MM.1S (cell line): ENCODE data around the gene RGMA.

Experiments used
- DNase-seq: peaks from one replicate; pipeline ENCODE4 v3.0.0-alpha.2; 2015
- H2AFZ ChIP-seq: fragments of 300-600 bp; sonication (generic); 2 replicates; pipeline ENCODE4 v1.6.0; 2016; ENCODE audit warnings: antibody characterized with exemption, low read length
- H3F3A ChIP-seq: fragments of 300-600 bp; sonication (generic); 2 replicates; pipeline ENCODE4 v1.6.1; 2016; ENCODE audit warnings: mild to moderate bottlenecking, antibody characterized with exemption, low read length, moderate library complexity, mixed read lengths; ENCODE audit not compliant: insufficient read depth
- H3K27ac ChIP-seq: fragments of 300-600 bp; sonication (generic); 2 replicates; pipeline ENCODE4 v1.5.1; 2016; ENCODE audit warnings: mild to moderate bottlenecking, low read length
- H3K27me3 ChIP-seq: fragments of 300-600 bp; sonication (generic); replicated peaks from 2 replicates; pipeline ENCODE4 v1.6.0; 2016; ENCODE audit warnings: low read length; ENCODE audit not compliant: insufficient read depth
- H3K36me3 ChIP-seq: fragments of 300-600 bp; sonication (generic); replicated peaks from 2 replicates; pipeline ENCODE4 v1.6.1; 2016; ENCODE audit warnings: mild to moderate bottlenecking, low read length, mixed read lengths; ENCODE audit not compliant: insufficient read depth
- H3K4me1 ChIP-seq: fragments of 300-600 bp; sonication (generic); 2 replicates; pipeline ENCODE4 v1.6.1; 2016; ENCODE audit warnings: low read length, mixed read lengths
- H3K4me2 ChIP-seq: fragments of 300-600 bp; sonication (generic); 2 replicates; pipeline ENCODE4 v1.6.0; 2016; ENCODE audit warnings: low read depth, low read length
- H3K4me3 ChIP-seq: fragments of 300-600 bp; sonication (generic); 2 replicates; pipeline ENCODE4 v1.5.1; 2016; ENCODE audit warnings: low read length, mixed read lengths
- H3K79me2 ChIP-seq: fragments of 300-600 bp; sonication (generic); 2 replicates; pipeline ENCODE4 v1.6.1; 2016; ENCODE audit warnings: mixed run types, low read length, mixed read lengths
- H3K9ac ChIP-seq: fragments of 300-600 bp; sonication (generic); 2 replicates; pipeline ENCODE4 v1.6.1; 2016; ENCODE audit warnings: low read length, mixed read lengths
- H3K9me2 ChIP-seq: fragments of 300-600 bp; sonication (generic); replicated peaks from 2 replicates; pipeline ENCODE4 v1.6.1; 2016; ENCODE audit warnings: mild to moderate bottlenecking, low read length, mixed read lengths; ENCODE audit not compliant: insufficient read depth
- H3K9me3 ChIP-seq: fragments of 300-600 bp; sonication (generic); replicated peaks from 2 replicates; pipeline ENCODE4 v1.6.1; 2016; ENCODE audit warnings: mild to moderate bottlenecking, low read length, mixed read lengths; ENCODE audit not compliant: insufficient read depth
- H4K20me1 ChIP-seq: fragments of 300-600 bp; sonication (generic); 2 replicates; pipeline ENCODE4 v1.6.1; 2016; ENCODE audit warnings: mild to moderate bottlenecking, low read length, moderate library complexity, mixed read lengths; ENCODE audit not compliant: insufficient read depth
- CTCF ChIP-seq: fragments of 300-600 bp; sonication (generic); IDR thresholded peaks from 2 replicates; pipeline ENCODE4 v1.5.1; 2016; ENCODE audit warnings: antibody characterized with exemption, low read length, mixed read lengths
- EZH2 ChIP-seq: fragments of 300-600 bp; sonication (generic); optimal IDR thresholded peaks from 2 replicates; pipeline ENCODE3; 2017; ENCODE audit warnings: low read depth, mild to moderate bottlenecking, antibody characterized with exemption, low read length, mixed read lengths
- EZH2phosphoT487 ChIP-seq: fragments of 300-600 bp; sonication (generic); IDR thresholded peaks from 2 replicates; pipeline ENCODE4 v1.6.1; 2018; ENCODE audit warnings: antibody characterized with exemption, low read length

The RGMA gene

DNA sequence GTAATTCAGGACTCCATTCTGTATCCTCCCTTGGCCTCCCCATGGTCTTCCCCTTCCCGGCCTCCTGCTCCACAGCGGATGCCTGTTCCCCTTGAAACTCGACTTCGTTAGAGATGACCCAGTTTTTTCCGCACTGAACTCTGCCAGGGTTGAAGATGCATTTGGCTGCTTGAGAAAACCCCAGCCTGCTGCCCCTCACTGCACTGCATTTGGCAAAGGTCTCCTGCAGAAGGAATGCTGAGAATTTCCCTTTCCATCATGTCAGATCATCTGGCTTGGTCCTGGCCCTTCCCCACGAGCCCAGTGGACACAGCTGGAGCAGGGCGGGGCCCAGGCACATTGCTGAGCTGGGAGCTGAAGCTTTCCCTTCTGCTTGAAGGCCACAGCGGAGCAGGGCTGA is 37.6 kb upstream of the RGMA start:
- Histone ChIP-seq H3K4me2 (no peak overlapping the region), H3K9me3 (no peaks in the 10 kb centered on the region), H2AFZ (no peak overlapping the region), H3K36me3 (no peaks in the 10 kb centered on the region), H3K4me1 (no peaks in the 10 kb centered on the region; the same call in 1 of the 2 replicates), H3K9me2 (no peaks in the 10 kb centered on the region), H3K4me3 (no peak overlapping the region), H3K79me2 (no peaks in the 10 kb centered on the region), H3K27me3 (no peaks in the 10 kb centered on the region), H3F3A (no peaks in the 10 kb centered on the region), H3K9ac (no peak overlapping the region), H3K27ac (no peak overlapping the region), H4K20me1 (no peaks in the 10 kb centered on the region)
- DNase-seq = no peak
- TF ChIP-seq EZH2 (no peak), CTCF (no peak), EZH2phosphoT487 (no peak)

DNA sequence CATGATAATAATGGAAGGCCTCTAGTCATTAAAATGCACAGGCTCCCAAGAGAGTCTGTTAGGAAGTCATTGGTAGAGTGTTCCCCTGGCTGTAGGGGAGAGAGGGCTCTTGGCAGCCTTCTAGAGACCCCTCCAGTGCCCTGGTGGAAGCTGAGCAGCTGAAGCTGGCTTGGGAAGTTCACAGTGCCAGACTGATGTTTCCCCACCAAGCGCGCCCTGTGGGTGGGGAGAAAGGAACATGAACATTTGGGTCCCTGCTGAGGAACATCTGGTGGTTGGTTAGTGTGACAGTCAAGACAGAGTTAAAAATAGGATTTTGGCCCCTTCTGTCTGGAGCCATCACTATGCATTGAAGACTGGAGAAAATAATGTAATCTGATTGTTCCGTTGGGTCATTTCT is 37.1 kb upstream of the RGMA start:
- Histone ChIP-seq H3K9me3 (no peaks in the 10 kb centered on the region), H4K20me1 (no peaks in the 10 kb centered on the region), H3F3A (no peaks in the 10 kb centered on the region), H3K9me2 (no peaks in the 10 kb centered on the region), H3K27ac (no peak overlapping the region), H3K9ac (no peak overlapping the region), H3K79me2 (no peaks in the 10 kb centered on the region), H3K27me3 (no peaks in the 10 kb centered on the region), H3K4me1 (no peaks in the 10 kb centered on the region; the same call in 1 of the 2 replicates), H3K4me3 (no peak overlapping the region), H3K36me3 (no peaks in the 10 kb centered on the region), H2AFZ (no peak overlapping the region), H3K4me2 (no peak overlapping the region)
- TF ChIP-seq EZH2phosphoT487 (no peak), CTCF (no peak), EZH2 (no peak)
- DNase-seq = no peak

GRCh38 chr15:93124126-93124525 is 35.1 kb upstream of the RGMA start:
- no peaks in the 10 kb centered on the region; the same call in 1 of the 2 replicates for H3K4me1 ChIP-seq
- no peak for TF ChIP-seq CTCF
- no peak for TF ChIP-seq EZH2
- no peak for TF ChIP-seq EZH2phosphoT487
- H2AFZ ChIP-seq = no peak overlapping the region
- H3K27me3 ChIP-seq = no peaks in the 10 kb centered on the region
- no peak for DNase-seq
- H3K36me3 ChIP-seq = no peaks in the 10 kb centered on the region
- H4K20me1 ChIP-seq = no peaks in the 10 kb centered on the region
- H3K9me2 ChIP-seq = no peaks in the 10 kb centered on the region
- H3K27ac ChIP-seq = no peak overlapping the region
- H3K79me2 ChIP-seq = no peaks in the 10 kb centered on the region
- no peaks in the 10 kb centered on the region for H3F3A ChIP-seq
- no peaks in the 10 kb centered on the region for H3K9me3 ChIP-seq
- H3K9ac ChIP-seq = no peak overlapping the region
- no peak overlapping the region for H3K4me3 ChIP-seq
- no peak overlapping the region for H3K4me2 ChIP-seq
